Muscle of back (tissue), 11 donors: ENCODE data around the gene SESN2. TPM values are rescaled to one million over a fixed set of nuclear protein-coding genes. Genes with fewer than 3 reads are reported as not detected.

Experiments
- DNase-seq, 3 donors: peaks; one replicate each; pipeline versions ENCODE4 v3.0.0 to v3.0.0-alpha.2; 2013
- polyA plus RNA-seq, 10 donors: library from polyadenylated mRNA; unstranded; fragments of 120-200 nt; gene quantifications; one replicate each; pipeline ENCODE4 v1.2.1, GENCODE V29; 2013; ENCODE audit not compliant: insufficient read length in 10 of 10

The SESN2 gene
- polyA plus RNA-seq, 10 donors: 2.3 to 4.3 (median 3.5) TPM

DNA sequence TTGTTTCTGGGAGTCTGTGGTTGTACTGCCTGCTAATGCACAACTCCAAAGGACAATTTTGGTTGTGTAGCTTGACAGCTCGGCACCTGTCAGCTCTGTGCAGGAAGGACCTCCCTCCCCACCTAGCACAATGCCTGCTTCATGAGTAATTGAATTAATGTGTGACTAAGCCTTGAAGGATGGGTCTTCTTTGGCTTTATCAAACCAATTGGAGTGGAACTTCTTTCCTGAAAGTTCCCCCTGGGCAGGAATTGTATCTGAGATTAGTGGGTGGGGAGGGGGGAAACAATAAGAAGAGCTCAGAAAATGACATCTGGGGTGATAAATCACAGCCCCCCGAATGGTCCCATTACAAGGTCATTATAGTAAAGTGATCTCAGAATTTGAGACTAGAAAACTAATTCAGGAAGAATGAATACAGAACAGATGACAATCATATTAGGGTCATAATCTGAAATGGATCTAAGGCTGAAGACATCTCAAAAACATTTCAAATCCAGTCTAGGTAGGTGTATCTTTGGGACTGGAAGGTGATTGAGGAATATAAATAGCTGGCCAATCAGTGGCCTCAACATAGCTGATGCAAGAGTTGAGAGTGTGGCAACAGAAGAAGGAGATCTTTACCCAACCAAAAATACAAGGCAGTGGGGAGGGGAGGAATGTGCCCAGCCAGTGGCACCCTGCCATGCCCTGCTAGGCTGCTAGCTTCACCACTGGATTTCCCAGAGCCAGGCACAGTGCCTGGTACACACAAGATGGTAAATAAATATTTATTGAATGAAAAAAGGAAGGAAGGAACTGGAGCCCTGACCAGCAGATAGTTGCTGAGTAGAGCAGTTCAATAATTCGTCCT lies 10.1 kb upstream of the SESN2 start:
- DNase-seq: no peak

DNA sequence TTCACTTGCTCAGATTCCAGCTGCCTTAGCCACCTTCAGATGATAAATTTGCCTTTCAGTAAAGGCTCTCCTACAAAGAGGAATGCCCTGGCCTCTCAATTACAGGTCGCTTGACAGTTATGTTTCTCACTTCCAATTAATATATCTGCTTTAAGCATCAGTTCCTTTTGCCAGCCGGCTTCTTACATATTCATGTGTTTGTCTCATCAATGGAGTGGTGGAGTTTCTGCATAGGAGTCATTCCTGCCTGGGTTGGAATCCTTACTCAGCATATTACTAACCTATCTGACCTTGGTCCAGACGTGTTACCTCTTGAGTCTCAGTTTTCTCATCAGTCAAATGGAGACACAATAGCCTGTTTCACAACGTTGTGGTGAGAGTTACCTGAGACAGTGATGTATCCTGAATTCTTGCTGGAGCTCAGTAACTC lies 9.4 kb upstream of the SESN2 start:
- no peak for DNase-seq

DNA sequence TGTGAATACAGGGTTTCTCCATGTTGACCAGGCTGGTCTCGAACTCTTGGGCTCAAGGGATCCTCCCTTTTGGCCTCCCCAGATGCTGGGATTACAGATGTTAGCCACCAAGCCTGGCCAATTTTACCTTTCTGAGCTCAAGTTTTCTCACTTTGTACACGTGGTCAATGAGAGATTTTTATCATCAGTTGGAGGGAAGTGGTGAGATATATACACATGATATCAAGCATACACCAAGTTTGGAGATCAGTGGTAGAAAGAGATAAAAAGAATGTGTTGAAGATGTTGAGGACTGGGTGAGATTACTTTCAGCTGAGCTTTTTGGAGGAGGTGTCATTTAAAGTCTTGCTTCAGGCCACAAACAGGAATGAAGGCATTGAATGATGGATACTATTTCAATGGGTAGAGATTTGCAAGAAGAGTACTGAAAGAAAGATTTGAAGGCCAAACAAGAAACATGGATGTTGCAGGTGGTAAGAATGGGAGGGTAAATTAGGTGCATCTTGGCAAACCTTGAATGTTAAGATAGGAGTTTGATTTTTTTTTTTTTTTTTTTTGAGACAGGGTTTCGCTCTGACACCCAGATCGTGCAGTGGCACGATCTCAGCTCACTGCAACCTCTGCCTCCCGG lies 3.0 kb upstream of the SESN2 start:
- no peak for DNase-seq

DNA sequence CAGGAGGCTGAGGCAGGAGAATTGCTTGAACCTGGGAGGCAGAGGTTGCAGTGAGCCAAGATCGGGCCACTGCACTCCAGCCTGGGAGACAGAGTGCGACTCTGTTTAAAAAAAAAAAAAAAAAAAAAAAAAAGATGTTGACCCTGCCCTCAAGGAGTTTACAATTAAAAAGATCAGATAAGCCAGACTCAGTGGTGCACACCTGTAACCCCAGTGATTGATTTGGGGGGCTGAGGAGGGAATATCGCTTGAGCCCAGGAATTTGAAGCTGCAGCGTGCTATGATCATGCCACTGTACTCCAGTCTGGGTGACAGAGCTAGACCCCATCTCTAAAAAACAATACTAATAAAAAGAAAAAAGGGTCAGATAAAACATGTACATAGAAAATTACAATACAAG lies 1.6 kb upstream of the SESN2 start:
- no peak for DNase-seq

DNA sequence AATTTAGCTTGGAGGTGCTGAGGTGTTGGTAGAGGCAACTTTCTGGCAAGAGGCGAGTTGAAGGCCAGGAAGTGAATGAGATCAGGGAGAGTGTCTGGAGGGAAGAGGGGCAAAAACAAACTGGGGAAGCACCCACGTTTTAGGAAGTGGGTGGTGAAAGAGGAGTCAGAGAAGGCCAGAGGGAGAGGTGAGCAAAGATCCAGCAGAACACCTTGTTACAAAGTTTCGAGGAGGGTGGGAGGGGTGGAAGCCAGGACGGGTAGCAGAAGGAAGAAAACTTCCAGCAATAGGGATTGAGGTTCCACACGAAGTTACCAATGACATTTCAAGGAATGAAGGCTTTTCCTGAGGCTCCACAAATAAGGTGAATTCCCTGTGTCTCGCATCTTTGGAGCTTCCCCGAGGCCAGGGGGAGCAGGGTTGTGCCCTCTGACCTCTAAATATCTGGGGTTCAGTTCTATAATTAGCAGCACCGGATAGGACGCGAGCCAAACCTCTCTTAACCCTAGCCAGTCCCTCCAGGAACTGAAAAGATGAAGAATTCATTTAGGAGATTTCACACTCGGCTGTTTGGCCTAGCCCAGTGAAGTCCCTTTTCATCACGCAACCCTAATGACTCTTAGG lies 578 bp upstream of the SESN2 start:
- no peak for DNase-seq

DNA sequence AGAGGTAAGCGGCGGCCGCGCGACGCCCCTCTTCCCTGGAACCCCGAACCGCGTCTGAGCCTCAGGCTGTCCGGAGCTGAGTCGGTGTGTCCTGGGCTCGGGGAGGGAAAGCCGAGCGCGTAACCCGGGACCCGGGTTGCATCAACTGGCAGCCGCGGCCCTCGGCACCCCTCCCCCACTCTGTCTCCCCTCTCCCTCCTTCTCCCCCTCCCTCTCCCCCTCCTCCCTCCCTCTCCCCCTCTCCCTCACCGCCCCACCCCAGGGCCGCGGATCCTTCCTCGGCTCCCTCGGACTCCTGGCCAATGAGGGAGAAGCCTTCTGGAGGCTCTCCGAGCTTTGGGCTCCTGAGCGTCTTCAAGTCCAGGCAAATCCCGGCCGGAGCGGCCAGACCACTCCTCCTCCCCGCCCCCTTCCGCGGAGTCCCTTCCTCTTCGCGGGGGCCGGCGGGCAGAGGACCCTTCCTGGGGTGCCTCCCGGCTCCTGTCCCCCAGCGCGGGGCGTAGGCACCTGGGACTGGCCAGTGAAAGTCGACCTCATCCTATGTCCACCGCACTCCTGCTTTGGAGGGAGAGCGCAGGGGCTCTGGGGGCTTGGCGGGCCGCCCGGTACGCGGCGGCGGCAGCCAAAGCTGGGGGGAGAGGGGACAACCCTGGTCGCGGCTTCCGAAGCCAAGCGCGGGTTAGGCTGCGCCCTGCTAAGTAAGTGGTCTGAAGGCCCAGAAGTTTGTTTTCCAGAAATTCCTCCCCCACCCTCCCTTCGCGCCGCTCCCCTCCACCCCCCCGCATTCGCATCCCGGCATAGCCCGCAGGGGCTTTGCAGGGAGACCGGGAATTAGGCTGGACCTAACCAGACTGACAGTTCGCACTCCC lies 850 bp downstream of the SESN2 start:
- peak; percentile 66 to 93 (median 89) for DNase-seq

DNA sequence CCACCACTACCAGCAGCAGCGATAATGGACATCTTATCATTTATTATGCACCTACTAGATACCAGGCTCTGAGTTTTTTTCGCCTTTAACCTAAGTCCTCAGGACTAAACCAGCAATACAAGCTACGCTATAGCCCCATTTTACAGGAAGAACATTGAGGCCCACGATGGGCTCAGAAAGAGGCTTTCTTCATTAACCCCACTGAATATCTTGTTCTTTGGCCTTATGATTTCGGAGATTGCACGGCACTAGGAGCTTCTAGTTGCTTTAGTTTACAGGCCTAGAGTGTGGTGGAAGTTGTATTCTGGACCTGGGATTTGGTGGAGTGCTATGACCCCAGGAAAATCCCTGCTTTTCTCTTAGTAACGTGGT lies 1.5 kb downstream of the SESN2 start:
- no peak for DNase-seq

DNA sequence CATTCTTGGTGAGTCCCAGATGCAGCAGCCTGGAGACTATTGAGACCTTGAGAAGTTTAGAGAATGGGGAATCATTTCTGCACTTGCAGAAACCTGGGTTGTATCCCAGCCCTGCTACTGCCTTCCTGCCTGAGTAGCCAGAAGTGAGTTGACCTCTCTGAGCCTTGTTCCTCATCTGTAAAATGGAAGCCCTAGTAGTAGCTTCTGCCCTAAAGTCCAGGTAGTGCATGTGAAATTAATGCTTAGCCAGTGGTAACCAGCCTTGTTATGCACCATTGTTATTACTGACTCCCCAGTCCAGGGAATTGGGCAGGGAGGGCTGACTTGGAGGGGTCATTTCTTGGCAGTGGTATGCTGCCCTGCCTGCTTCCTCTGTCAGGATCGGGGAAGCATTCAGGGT lies 5.6 kb downstream of the SESN2 start:
- DNase-seq: no peak

DNA sequence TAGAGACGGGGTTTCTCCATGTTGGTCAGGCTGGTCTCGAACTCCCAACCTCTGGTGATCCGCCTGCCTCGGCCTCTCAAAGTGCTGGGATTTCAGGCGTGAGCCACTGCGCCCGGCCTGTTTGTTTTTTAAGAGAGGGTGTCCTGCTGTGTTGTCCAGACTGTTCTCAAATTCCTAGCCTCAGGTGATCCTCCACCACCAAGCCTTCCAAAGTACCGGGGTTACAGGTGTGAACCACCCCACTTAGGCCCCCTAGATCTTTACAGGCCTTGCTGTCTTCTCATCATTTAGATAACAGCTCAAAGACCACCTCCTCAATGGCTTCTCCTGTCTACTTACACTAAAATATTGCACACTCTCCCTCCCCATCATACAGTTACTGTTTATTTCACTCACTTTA lies 6.3 kb downstream of the SESN2 start:
- DNase-seq: no peak

DNA sequence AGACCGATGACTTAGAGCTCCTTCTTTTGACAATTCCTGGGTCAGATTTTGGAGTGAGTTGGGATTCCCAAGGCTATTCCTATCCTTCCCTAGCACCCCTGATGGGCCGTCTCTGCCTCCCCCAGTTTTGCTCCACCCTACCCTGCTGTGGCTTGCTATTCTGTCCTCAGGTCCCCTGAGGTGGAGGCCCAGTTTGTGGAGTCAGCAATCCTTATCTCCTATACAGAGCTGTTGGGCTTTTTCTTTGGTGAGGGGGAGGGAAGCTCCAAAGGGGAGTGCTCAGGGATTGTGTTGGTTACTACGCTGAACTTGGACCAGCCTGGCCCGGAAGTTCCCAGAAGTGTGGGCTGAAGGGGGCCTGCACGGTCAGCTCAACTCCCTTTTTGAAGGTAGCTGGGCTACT lies 7.6 kb downstream of the SESN2 start:
- DNase-seq: no peak

DNA sequence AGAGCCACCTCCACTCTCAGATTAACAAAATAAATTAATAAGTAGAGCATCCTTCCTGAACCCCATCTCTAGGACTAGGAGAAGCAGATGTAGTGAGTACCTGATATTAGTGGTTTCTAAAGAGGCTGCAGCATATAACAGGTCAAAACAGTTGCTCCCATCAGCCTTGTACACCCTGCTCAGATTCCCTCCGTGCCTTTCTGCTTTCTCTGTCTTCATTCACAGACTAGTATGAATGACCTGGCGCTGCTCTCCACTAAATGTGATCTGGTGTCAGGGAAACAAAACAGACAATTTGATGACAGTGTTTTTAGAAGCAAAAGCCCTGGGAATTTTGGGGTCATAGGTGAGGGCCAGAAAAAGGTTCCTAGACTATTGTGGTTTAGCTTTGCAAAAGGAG lies 8.3 kb downstream of the SESN2 start:
- no peak for DNase-seq

DNA sequence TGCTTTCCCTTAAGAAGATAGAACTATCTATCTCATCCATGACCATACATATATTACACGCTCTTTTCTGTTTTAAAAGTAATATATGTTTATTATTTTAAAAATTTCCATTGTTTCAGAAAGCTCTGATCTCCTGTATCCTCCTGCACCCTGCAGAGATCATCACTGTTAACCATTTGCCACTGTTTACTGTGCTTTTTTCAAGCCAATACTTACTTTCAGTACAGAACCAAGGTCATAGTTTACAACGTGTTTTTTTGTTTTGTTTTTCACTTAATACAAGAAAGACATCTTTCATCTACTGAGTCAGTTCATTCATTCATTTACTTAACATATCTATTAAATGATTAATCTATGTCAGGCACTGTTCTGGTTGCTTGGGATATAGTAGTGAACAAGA lies 10.2 kb downstream of the SESN2 start:
- DNase-seq: no peak

DNA sequence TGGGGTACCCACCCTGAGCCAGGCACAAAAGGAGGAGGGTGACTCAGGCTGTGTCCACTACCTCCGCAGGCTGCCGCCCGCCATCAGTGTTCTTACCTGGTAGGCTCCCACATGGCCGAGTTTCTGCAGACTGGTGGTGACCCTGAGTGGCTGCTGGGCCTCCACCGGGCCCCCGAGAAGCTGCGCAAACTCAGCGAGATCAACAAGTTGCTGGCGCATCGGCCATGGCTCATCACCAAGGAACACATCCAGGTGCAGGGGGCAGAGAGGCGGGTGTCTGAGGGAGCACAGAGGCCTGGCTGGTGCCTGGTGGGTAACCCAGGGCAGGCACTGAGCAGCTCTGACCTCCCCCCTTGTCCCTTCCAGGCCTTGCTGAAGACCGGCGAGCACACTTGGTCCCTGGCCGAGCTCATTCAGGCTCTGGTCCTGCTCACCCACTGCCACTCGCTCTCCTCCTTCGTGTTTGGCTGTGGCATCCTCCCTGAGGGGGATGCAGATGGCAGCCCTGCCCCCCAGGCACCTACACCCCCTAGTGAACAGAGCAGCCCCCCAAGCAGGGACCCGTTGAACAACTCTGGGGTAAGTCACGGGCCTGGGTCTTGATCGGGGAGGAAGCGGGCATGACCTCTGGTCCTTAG lies 13.0 kb downstream of the SESN2 start:
- no peak for DNase-seq

DNA sequence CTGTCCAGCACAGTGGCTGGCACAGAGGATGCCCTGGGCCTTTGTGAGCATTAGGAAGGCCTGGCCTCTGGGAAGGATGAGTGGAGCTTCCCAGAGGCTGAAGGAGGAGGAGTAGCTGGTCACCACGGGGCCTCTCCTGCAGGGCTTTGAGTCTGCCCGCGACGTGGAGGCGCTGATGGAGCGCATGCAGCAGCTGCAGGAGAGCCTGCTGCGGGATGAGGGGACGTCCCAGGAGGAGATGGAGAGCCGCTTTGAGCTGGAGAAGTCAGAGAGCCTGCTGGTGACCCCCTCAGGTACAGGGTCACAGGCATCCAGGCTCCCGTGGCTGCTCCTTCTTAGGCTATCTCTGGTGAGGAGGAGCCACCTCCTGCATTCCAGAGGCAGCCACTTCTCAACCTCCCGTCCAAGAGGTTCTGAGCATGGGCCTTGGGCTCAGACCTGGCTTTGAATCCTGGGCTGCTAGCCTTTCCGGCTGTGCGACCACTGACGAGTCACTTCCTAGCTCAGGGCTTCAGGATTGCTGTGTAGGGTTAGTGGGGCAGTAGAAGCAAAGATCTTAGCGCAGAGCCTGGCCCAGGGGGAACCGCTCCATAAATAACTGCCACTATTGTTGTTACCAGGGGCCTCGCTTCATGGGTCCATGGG lies 14.0 kb downstream of the SESN2 start:
- no peak for DNase-seq

DNA sequence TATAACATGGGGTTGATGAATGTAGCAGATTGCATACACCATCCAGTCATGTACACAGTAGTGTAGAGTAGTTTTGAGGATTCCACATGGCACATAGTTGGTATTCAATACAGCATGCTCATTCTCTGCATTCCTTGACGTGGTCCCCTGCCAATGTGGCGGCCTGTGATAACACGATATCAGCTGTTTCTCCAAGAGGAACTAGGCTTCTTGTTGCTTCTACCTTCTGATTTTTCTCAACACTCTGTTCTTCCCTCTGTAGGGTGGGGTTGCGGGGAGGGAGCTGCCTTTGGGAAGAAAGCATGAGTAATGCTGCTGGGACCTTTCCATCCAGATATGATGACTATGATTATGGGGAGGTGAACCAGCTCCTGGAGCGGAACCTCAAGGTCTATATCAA lies 19.4 kb downstream of the SESN2 start:
- no peak for DNase-seq

DNA sequence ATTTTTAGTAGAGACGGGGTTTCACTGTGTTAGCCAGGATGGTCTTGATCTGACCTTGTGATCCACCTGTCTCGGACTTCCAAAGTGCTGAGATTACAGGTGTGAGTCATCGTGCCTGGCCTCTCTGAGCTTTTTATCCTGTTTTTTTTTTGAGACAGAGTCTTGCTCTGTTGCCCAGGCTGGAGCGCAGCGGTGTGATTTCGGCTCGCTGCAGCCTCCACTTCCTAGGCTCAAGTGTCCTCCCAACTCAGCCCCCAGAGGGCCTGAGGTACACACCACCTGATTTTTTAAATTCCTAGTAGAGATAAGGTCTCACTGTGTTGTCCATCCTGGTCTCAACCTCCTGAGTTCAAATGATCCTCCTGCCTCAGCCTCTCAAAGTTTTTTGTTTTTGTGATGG lies 20.4 kb downstream of the SESN2 start:
- DNase-seq: no peak

DNA sequence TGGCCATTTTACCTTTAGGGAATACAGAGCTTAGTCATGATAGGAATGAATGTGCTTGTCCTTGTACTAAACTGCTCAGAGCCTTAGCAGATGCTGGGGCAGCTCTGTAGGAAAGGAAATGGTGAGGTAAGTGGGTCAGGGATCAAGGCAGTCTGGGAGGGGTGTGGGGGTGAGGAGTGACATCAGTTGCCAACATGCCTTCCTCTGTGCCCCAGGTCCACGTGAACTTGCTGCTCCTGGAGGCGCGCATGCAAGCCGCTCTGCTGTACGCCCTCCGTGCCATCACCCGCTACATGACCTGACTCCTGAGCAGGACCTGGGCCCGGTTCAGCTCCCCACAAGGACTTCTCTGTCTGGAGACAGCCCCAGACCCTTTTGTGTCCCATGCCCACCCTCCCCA lies 21.2 kb downstream of the SESN2 start:
- no peak for DNase-seq

DNA sequence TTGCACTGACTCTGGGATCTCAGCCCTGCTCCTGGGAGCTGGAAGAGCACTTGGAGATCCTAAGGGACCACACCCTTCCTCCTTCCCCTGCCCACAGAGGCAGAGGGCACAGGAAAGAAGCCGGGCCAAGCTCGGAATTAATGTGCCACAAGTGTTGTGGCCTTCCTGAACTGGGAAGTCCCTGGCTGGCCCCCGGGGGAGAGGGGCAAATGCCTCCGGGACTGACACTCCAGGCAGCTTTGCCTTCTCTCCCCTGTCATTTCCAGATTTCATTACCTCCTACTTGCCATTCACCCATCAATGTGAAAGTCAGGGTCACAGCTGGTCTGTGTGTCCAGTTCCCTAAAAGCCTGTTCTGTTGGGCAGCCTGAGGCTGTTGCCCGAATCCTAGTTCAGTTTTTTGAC lies 21.7 kb downstream of the SESN2 start:
- DNase-seq: no peak

DNA sequence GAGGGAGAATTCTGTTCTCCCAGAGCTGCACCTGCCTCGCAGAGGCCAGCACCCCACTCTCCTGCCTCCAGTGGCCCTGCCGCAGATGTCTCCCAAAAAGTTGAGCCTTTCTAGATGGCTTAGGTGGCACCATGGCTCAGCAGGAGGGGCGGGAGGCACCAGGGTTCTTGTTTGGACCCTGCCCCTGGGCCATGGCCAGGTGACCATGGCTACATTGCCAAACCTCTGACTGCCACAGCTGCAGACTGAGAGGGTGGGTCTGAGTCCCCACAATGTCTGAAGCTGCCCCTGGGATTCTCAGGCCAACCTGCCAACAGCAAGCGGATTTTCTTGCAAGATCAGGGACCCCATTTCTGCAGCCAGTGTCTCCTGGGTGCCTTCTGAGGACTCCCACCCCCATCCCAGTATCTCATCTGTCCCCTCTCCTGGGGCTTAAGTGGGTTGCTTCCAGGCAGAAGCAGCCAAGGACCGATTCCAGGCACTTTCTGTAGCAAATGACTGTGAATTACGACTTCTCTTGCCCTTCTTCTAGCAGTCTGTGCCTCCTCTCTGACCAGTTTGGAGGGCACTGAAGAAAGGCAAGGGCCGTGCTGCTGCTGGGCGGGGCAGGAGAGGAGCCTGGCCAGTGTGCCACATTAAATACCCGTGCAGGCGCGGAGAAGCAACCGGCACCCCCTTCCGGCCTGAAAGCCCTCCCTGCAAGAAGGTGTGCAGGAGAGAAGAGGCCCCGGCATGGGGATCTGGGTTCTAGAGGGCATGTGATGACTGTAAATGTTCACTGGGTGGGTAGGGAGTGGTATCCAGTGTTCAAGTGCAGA lies 22.5 kb downstream of the SESN2 start:
- DNase-seq: no peak
